ENCODE results near the gene ARHGAP8.

ARHGAP8 gene

DNA sequence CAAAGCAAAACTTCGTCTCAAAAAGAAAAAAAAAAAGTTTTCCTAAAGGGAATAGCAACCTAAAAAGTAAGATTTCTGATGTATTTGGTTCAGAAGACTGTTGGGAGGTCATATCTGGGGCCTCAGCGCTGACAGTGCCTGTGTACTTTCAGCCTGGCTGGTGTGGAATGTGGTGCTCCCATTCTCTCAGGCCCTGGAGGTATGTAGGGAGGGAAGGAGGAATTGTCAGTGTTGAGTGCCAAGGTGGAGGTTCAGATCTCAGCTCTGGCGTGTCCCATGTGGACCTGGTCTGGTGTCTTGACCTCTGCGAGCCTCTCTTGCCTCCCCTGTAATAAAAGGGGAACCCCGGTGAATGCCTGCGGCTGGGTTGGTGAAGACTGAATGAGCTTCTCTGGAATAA is 28.0 kb upstream of the ARHGAP8 start:
- no peak for DNase-seq (ENCODE audit: low read depth)
- no peak overlapping the region for H3K4me3 ChIP-seq (ENCODE audit: control insufficient read depth, low read depth, low read length)
- TF ChIP-seq, protein P1, sequence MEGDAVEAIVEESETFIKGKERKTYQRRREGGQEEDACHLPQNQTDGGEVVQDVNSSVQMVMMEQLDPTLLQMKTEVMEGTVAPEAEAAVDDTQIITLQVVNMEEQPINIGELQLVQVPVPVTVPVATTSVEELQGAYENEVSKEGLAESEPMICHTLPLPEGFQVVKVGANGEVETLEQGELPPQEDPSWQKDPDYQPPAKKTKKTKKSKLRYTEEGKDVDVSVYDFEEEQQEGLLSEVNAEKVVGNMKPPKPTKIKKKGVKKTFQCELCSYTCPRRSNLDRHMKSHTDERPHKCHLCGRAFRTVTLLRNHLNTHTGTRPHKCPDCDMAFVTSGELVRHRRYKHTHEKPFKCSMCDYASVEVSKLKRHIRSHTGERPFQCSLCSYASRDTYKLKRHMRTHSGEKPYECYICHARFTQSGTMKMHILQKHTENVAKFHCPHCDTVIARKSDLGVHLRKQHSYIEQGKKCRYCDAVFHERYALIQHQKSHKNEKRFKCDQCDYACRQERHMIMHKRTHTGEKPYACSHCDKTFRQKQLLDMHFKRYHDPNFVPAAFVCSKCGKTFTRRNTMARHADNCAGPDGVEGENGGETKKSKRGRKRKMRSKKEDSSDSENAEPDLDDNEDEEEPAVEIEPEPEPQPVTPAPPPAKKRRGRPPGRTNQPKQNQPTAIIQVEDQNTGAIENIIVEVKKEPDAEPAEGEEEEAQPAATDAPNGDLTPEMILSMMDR (IDR thresholded peaks at IDR 0.05; ENCODE audit: control insufficient read depth, insufficient read depth, low read depth, low read length, missing control alignments), result no peak

DNA sequence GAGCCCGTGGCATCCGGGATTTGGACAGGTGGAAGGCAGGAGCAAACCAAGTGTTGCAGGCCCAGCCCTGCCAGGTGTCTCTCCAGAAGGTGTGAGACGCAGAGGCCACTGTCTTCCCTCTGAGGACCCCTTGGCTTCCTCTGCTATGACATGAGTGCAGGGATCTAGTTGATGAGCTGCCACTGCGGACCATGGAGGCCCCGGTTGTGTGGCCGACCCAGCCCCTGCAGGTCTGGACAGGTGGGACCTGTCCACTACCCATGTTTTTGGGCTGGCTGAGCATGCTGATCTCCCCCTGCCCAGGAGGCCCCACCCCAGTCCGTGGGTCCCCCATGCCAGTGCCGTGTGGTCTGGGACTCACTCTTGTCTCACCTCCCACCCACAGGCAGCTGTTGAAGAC is 27.5 kb upstream of the ARHGAP8 start:
- H3K4me3 ChIP-seq (ENCODE audit: control insufficient read depth, low read depth, low read length), result no peak overlapping the region
- TF ChIP-seq, protein P1 (IDR thresholded peaks at IDR 0.05; ENCODE audit: control insufficient read depth, insufficient read depth, low read depth, low read length, missing control alignments), result no peak
- DNase-seq (ENCODE audit: low read depth), result no peak

DNA sequence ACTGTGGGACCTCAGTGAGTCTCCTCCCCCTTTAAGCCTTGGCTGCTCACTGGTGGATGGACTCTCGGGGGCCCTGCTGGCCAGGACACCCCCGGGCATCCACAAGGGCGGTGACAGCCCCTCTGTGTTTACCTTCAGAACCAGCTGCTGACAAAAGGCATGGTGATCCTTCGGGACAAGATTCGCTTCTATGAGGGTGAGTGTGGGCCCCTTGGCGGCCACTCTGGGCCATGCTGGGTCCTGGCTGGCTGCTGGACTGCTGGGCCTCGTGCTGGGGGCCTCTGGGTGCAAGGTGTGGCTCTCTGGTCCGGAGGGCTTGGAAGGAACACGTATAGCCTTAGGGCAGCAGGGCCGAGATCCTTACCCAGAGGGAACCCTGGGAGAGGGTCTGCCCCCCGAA is 25.9 kb upstream of the ARHGAP8 start:
- no peak overlapping the region for H3K4me3 ChIP-seq (ENCODE audit: control insufficient read depth, low read depth, low read length)
- TF ChIP-seq, protein P1 (IDR thresholded peaks at IDR 0.05; ENCODE audit: control insufficient read depth, insufficient read depth, low read depth, low read length, missing control alignments), result no peak
- no peak for DNase-seq (ENCODE audit: low read depth)

DNA sequence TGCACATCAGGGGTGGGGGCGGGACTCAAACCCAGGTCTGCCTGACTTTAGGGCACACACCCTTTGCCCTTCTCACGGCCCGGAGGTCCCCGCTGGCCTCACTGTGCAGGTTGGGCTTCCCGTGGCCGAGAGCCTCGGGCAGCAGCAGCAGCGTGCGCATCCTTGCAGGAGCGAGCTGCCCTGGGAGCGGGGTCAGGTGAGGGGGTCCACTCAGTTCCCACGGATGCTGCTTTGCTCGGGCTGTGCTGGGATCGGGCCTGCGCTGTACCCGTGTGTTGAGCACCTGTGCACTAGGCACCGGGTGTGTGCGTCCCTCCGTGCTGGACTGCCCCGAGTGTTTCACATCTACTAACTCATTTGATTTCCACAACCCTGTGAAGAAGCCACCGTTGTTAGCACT is 25.2 kb upstream of the ARHGAP8 start:
- TF ChIP-seq, protein P1 (IDR thresholded peaks at IDR 0.05; ENCODE audit: control insufficient read depth, insufficient read depth, low read depth, low read length, missing control alignments), result no peak
- H3K4me3 ChIP-seq (ENCODE audit: control insufficient read depth, low read depth, low read length), result no peak overlapping the region
- DNase-seq (ENCODE audit: low read depth), result no peak

DNA sequence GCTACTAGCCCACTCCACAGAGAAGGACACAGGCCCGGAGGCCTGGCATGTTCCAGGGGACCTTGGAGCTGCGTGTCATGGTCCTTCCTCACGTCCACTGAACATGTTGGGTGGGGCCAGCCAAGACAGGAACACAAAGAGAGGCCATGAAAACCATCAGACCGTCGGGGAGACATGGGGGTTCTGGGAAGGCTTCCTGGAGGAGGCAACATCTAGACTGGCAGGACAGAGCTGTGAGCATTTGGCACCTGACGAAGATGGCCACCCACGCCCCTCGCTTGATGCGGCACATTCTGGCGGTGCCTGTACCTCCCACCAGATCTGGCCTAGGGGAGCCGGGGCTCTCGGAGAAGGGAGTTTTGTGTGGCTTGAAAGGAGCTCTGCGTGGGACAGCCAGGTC is 24.7 kb upstream of the ARHGAP8 start:
- no peak for DNase-seq (ENCODE audit: low read depth)
- TF ChIP-seq, protein P1 (IDR thresholded peaks at IDR 0.05; ENCODE audit: control insufficient read depth, insufficient read depth, low read depth, low read length, missing control alignments), result no peak
- H3K4me3 ChIP-seq (ENCODE audit: control insufficient read depth, low read depth, low read length), result no peak overlapping the region

DNA sequence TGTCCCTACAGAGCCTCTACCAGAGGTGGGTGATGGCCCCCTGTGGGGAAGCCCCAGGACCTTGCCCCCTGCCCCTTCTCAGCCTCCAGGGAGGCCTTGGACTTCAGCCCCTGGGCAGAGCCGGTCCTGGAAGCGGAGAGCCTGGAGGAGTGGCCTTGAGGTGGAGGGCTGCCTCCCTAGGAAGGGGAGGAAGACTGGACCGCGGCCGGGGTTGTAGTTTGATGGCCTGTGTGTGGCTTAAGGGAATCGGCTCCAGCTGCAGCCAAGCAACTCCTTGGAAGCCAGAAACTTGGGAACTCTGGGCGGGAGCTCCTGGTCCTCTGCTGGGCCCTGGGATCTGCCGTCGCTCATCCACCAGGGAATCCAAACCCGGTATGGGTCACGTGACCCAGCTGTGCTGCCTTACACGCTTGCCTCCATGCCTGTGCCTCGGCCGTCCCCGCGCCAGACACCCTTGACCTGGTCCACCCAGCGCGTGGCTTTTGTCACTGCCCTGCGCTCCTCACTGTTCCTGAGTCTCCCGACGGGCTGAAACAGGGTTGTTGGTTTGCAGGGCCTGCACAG is 23.5 kb upstream of the ARHGAP8 start:
- DNase-seq (ENCODE audit: low read depth), result no peak
- TF ChIP-seq, protein P1 (IDR thresholded peaks at IDR 0.05; ENCODE audit: control insufficient read depth, insufficient read depth, low read depth, low read length, missing control alignments), result no peak
- H3K4me3 ChIP-seq (ENCODE audit: control insufficient read depth, low read depth, low read length), result no peak overlapping the region

Data from AG09309 (cell line).